ENCODE data around the gene SCYGR3. TPM values are rescaled to one million over a fixed set of nuclear protein-coding genes. Genes with fewer than 3 reads are reported as not detected.

Gene SCYGR3
- total and polyA plus RNA-seq, 2 donors from 2014 or later = not detected

- no peak overlapping the region for H3K27ac ChIP-seq (ENCODE audit: low read depth in 2 of 2, low read length in 2 of 2)
- no peaks in the 10 kb centered on the region for H3K36me3 ChIP-seq (ENCODE audit: control insufficient read depth in 2 of 3, insufficient read depth in 3 of 3, low read length in 3 of 3)
- FAIRE-seq (no peak), DNase-seq (no peak)
- H3K9ac ChIP-seq (ENCODE audit: low read length in 3 of 3) = no peak overlapping the region
- H3K27me3 ChIP-seq (ENCODE audit: control insufficient read depth, insufficient read depth, low read length) = no peaks in the 10 kb centered on the region
- intact Hi-C loops (cut with DNase I) = no loop called here
- TF ChIP-seq CTCF (IDR thresholded peaks at IDR 0.05; ENCODE audit: borderline replicate concordance, extremely low read depth, insufficient read depth) = no peak
- H3K4me3 ChIP-seq (ENCODE audit: low read length in 3 of 3) = no peak overlapping the region
- H3K9me3 ChIP-seq (ENCODE audit: control insufficient read depth in 2 of 3, insufficient read depth in 1 of 3, low read length in 3 of 3) = no peaks in the 10 kb centered on the region
- no peaks in the 10 kb centered on the region for H3K4me1 ChIP-seq (ENCODE audit: control insufficient read depth in 2 of 3, insufficient read depth in 2 of 3, low read depth in 1 of 3, low read length in 3 of 3)
These were observed 44.0 kb downstream of the SCYGR3 start for GRCh38 chr2:227570615-227571014.

GRCh38 chr2:227568852-227569169 lies 45.8 kb downstream of the SCYGR3 start:
- intact Hi-C loops (cut with DNase I) = no loop called here
- Histone ChIP-seq H3K36me3 (ENCODE audit: control insufficient read depth in 2 of 3, insufficient read depth in 3 of 3, low read length in 3 of 3) (no peaks in the 10 kb centered on the region), H3K27ac (ENCODE audit: low read depth in 2 of 2, low read length in 2 of 2) (no peak overlapping the region), H3K27me3 (ENCODE audit: control insufficient read depth, insufficient read depth, low read length) (no peaks in the 10 kb centered on the region), H3K4me3 (ENCODE audit: low read length in 3 of 3) (no peak overlapping the region), H3K9ac (ENCODE audit: low read length in 3 of 3) (no peak overlapping the region), H3K4me1 (ENCODE audit: control insufficient read depth in 2 of 3, insufficient read depth in 2 of 3, low read depth in 1 of 3, low read length in 3 of 3) (no peaks in the 10 kb centered on the region), H3K9me3 (ENCODE audit: control insufficient read depth in 2 of 3, insufficient read depth in 1 of 3, low read length in 3 of 3) (no peaks in the 10 kb centered on the region)
- DNase-seq = no peak
- FAIRE-seq = no peak
- no peak for TF ChIP-seq CTCF (IDR thresholded peaks at IDR 0.05; ENCODE audit: borderline replicate concordance, extremely low read depth, insufficient read depth)

GRCh38 chr2:227566012-227566411 lies 48.6 kb downstream of the SCYGR3 start:
- intact Hi-C loops (cut with DNase I) = no loop called here
- Histone ChIP-seq H3K4me1 (ENCODE audit: control insufficient read depth in 2 of 3, insufficient read depth in 2 of 3, low read depth in 1 of 3, low read length in 3 of 3) (no peaks in the 10 kb centered on the region), H3K36me3 (ENCODE audit: control insufficient read depth in 2 of 3, insufficient read depth in 3 of 3, low read length in 3 of 3) (no peaks in the 10 kb centered on the region), H3K9me3 (ENCODE audit: control insufficient read depth in 2 of 3, insufficient read depth in 1 of 3, low read length in 3 of 3) (no peaks in the 10 kb centered on the region), H3K27ac (ENCODE audit: low read depth in 2 of 2, low read length in 2 of 2) (no peak overlapping the region), H3K27me3 (ENCODE audit: control insufficient read depth, insufficient read depth, low read length) (no peaks in the 10 kb centered on the region), H3K4me3 (ENCODE audit: low read length in 3 of 3) (no peak overlapping the region), H3K9ac (ENCODE audit: low read length in 3 of 3) (no peak overlapping the region)
- no peak for DNase-seq
- FAIRE-seq = no peak
- no peak for TF ChIP-seq CTCF (IDR thresholded peaks at IDR 0.05; ENCODE audit: borderline replicate concordance, extremely low read depth, insufficient read depth)

- H3K4me1 ChIP-seq (ENCODE audit: control insufficient read depth in 2 of 3, insufficient read depth in 2 of 3, low read depth in 1 of 3, low read length in 3 of 3) = no peaks in the 10 kb centered on the region
- no peak overlapping the region for H3K4me3 ChIP-seq (ENCODE audit: low read length in 3 of 3)
- H3K27ac ChIP-seq (ENCODE audit: low read depth in 2 of 2, low read length in 2 of 2) = no peak overlapping the region
- intact Hi-C loops (cut with DNase I) = no loop called here
- H3K36me3 ChIP-seq (ENCODE audit: control insufficient read depth in 2 of 3, insufficient read depth in 3 of 3, low read length in 3 of 3) = no peaks in the 10 kb centered on the region
- H3K9me3 ChIP-seq (ENCODE audit: control insufficient read depth in 2 of 3, insufficient read depth in 1 of 3, low read length in 3 of 3) = no peaks in the 10 kb centered on the region
- FAIRE-seq (no peak), DNase-seq (no peak)
- no peak for TF ChIP-seq CTCF (IDR thresholded peaks at IDR 0.05; ENCODE audit: borderline replicate concordance, extremely low read depth, insufficient read depth)
- no peaks in the 10 kb centered on the region for H3K27me3 ChIP-seq (ENCODE audit: control insufficient read depth, insufficient read depth, low read length)
- H3K9ac ChIP-seq (ENCODE audit: low read length in 3 of 3) = no peak overlapping the region
These were observed 49.6 kb downstream of the SCYGR3 start for GRCh38 chr2:227565080-227565479.
